HG03175 (cell line): ENCODE results near the gene BAIAP2L1.

Experiments
- ATAC-seq: cut with Tn5 transposase; IDR thresholded peaks from one replicate; pipeline ENCODE4 v1.9.1; 2021; ENCODE audit warnings: mild to moderate bottlenecking, moderate library complexity; ENCODE audit not compliant: unreplicated experiment

The BAIAP2L1 gene

DNA sequence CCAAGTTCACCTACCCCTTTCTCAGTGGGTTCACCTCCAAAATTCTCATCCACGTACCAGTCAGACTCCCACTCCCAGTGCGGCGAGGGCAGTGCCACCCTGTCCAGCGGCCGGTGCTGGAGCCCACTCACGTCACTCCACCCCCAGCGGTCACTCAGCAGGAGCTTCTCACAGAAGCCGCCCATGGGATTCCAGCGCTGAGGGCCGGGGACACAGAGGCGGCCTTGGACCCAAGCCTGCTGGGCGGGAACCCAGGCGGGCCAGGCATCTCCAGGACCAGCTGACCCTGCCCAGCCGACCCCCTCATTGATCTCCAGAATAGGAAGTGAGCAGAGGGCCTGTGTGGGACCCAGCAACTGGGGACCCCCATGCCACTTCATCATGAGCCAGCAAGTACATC lies 156.0 kb downstream of the BAIAP2L1 start:
- no peak for ATAC-seq

DNA sequence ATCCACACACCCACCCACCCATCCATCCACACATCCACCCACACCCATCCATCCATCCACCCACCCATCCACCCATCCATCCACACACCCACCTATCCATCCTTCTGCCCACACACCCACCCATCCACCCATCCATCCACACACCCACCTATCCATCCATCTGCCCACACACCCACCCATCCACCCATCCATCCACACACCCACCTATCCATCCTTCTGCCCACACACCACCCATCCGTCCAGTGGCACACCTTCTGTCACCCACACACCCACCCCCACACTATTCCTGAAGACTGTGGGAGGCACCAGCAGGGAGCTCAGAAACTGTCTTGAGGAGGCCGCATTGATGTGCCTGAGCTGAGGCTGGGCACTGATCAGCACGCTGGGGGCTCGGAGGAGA lies 158.0 kb downstream of the BAIAP2L1 start:
- no peak for ATAC-seq

DNA sequence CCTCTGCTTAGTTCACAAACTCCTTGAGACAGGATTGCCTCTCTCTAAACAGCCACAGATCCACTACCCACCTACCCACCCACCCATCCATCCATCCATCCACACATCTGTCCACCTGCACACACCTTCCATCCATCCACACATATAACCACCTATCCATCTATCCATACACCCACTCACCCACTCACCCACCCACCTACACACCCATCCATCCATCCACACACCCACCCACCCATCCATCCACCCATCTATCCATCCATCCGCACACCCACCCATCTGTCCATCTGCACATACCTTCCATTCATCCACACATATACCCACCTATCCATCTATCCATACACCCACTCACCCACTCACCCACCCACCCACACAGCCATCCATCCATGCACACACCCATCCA lies 158.5 kb downstream of the BAIAP2L1 start:
- no peak for ATAC-seq

DNA sequence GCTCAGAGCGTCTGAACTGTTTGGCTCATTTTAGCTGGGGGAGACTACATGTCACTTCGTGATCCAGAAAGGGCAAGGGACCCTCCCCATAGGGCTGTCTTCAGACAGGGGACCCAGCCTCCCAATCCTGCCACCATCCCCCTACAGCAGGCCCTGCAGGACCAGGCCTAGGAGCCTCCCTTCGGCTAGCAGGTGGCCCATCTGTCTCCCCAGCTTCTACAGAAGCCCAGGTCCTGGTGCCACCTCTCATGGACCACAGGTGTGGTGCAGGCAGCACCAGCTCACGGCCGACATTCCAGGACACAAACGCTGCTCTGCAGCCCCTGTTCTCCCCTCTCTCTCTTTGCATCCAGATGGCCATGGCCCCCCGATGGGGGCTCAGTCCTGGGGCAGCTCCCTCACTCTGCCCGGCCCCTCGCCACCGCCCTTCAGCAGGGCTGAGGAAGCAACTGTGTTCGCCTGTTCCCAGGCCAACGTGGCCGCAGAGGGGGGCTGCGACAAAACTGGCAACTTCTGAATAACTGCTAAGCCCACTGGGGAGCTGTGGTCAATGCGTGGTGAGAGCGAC lies 159.1 kb downstream of the BAIAP2L1 start:
- ATAC-seq = no peak
